ENCODE measurements around the gene TFAP2E.

The TFAP2E gene

DNA sequence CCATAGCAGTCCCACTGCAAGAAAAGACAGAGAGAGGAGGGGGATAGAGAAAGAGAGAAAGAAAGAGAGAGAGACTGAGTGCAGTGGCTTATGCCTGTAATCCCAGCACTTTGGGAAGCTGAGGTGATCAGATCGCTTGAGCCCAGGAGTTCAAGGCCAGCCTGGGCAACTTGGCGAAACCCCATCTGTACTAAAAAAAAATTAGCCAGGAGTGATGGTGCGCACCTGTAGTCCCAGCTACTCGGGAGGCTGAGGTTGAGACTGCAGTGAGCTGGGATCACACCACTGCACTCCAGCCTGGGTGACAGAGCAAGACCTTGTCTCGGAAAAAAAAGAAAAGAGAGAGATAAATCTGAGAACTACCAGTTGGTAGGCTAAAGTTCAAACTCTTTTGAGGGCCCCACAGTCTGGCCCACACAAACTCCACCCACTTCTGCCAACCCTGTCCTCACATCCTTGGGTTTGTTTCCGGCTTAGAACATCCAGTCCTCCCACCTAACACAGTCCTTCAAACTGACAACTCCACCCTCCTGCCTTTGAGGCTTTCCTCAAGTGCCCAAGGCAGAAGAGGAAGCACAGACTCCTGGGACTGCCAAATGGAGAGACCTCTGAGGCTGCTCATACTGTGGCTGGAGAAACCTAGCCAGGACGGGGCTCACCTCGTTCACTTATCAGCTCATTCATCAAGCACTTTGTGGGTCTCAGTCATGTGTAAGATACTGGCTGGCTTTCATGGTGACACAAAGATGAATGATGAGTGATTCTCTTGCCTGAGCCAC lies 20.1 kb downstream of the TFAP2E start:
- Histone ChIP-seq H3F3A (ENCODE audit: control insufficient read depth, insufficient read depth) (no peaks in the 10 kb centered on the region), H3K27me3 (ENCODE audit: control insufficient read depth, low read length) (no peaks in the 10 kb centered on the region), H3K79me2 (ENCODE audit: control insufficient read depth, low read length) (no peaks in the 10 kb centered on the region), H3K4me2 (ENCODE audit: low read length) (no peak overlapping the region), H3K4me1 (ENCODE audit: control insufficient read depth, low read length) (no peaks in the 10 kb centered on the region), H3K9me2 (replicated peaks; ENCODE audit: control insufficient read depth, low read length) (no peaks in the 10 kb centered on the region), H3K4me3 (ENCODE audit: low read length) (no peak overlapping the region), H3K9me3 (ENCODE audit: control insufficient read depth, insufficient read depth, low read length) (no peaks in the 10 kb centered on the region), H3K27ac (ENCODE audit: low read depth, low read length) (no peak overlapping the region), H4K20me1 (ENCODE audit: control insufficient read depth, insufficient read depth, low read depth, low read length) (no peaks in the 10 kb centered on the region), H3K36me3 (ENCODE audit: control insufficient read depth, low read length) (no peaks in the 10 kb centered on the region; the same call in 1 of the 2 replicates)
- TF ChIP-seq EZH2phosphoT487 (IDR thresholded peaks at IDR 0.05; ENCODE audit: borderline replicate concordance, low read length), result no peak
- TF ChIP-seq, protein P1, sequence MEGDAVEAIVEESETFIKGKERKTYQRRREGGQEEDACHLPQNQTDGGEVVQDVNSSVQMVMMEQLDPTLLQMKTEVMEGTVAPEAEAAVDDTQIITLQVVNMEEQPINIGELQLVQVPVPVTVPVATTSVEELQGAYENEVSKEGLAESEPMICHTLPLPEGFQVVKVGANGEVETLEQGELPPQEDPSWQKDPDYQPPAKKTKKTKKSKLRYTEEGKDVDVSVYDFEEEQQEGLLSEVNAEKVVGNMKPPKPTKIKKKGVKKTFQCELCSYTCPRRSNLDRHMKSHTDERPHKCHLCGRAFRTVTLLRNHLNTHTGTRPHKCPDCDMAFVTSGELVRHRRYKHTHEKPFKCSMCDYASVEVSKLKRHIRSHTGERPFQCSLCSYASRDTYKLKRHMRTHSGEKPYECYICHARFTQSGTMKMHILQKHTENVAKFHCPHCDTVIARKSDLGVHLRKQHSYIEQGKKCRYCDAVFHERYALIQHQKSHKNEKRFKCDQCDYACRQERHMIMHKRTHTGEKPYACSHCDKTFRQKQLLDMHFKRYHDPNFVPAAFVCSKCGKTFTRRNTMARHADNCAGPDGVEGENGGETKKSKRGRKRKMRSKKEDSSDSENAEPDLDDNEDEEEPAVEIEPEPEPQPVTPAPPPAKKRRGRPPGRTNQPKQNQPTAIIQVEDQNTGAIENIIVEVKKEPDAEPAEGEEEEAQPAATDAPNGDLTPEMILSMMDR (IDR thresholded peaks at IDR 0.05; ENCODE audit: low read depth, low read length, poor library complexity, severe bottlenecking), result no peak

GRCh38 chr1:35594005-35594760 lies 21.1 kb downstream of the TFAP2E start:
- no peak for TF ChIP-seq EZH2phosphoT487 (IDR thresholded peaks at IDR 0.05; ENCODE audit: borderline replicate concordance, low read length)
- TF ChIP-seq, protein P1 (IDR thresholded peaks at IDR 0.05; ENCODE audit: low read depth, low read length, poor library complexity, severe bottlenecking), result no peak

DNA sequence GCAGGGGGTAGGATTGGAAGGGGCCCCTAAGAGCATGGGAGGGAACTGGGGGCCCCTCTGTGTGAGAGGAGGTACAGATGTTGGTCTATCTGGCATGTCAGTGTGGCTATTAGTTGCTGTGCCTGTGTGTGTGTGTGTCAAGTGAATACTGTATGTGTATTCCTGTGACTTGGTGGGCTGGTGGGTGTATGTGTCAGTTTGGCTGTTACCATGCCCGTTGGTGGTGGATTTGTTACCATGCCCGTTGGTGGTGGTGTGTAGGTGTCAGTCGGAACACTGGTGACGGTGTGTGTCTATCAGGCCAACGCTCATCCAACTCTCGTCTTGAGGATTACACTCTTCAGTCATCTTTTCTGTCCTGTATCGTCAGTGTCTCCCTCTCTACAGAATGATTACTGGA lies 22.6 kb downstream of the TFAP2E start:
- no peak for TF ChIP-seq EZH2phosphoT487 (IDR thresholded peaks at IDR 0.05; ENCODE audit: borderline replicate concordance, low read length)
- TF ChIP-seq, protein P1 (IDR thresholded peaks at IDR 0.05; ENCODE audit: low read depth, low read length, poor library complexity, severe bottlenecking), result no peak
- Histone ChIP-seq H3K9me3 (ENCODE audit: control insufficient read depth, insufficient read depth, low read length) (no peaks in the 10 kb centered on the region), H3K4me3 (ENCODE audit: low read length) (no peak overlapping the region), H3F3A (ENCODE audit: control insufficient read depth, insufficient read depth) (no peaks in the 10 kb centered on the region), H3K4me2 (ENCODE audit: low read length) (no peak overlapping the region), H3K9me2 (replicated peaks; ENCODE audit: control insufficient read depth, low read length) (no peaks in the 10 kb centered on the region), H3K27me3 (ENCODE audit: control insufficient read depth, low read length) (no peaks in the 10 kb centered on the region), H3K4me1 (ENCODE audit: control insufficient read depth, low read length) (no peaks in the 10 kb centered on the region), H3K36me3 (ENCODE audit: control insufficient read depth, low read length) (no peaks in the 10 kb centered on the region; the same call in 1 of the 2 replicates), H3K79me2 (ENCODE audit: control insufficient read depth, low read length) (no peaks in the 10 kb centered on the region), H4K20me1 (ENCODE audit: control insufficient read depth, insufficient read depth, low read depth, low read length) (no peaks in the 10 kb centered on the region; the same call in 1 of the 2 replicates), H3K27ac (ENCODE audit: low read depth, low read length) (no peak overlapping the region)

More at GRCh38 chr1:35594005-35594760, 21.1 kb downstream of the TFAP2E start:
- Histone ChIP-seq H3K4me3 (ENCODE audit: low read length) (no peak overlapping the region), H3K9me3 (ENCODE audit: control insufficient read depth, insufficient read depth, low read length) (no peaks in the 10 kb centered on the region), H3K9me2 (replicated peaks; ENCODE audit: control insufficient read depth, low read length) (no peaks in the 10 kb centered on the region), H3K36me3 (ENCODE audit: control insufficient read depth, low read length) (no peaks in the 10 kb centered on the region; the same call in 1 of the 2 replicates), H3K27ac (ENCODE audit: low read depth, low read length) (no peak overlapping the region), H3F3A (ENCODE audit: control insufficient read depth, insufficient read depth) (no peaks in the 10 kb centered on the region), H3K79me2 (ENCODE audit: control insufficient read depth, low read length) (no peaks in the 10 kb centered on the region), H3K27me3 (ENCODE audit: control insufficient read depth, low read length) (no peaks in the 10 kb centered on the region), H3K4me2 (ENCODE audit: low read length) (no peak overlapping the region), H4K20me1 (ENCODE audit: control insufficient read depth, insufficient read depth, low read depth, low read length) (no peaks in the 10 kb centered on the region; the same call in 1 of the 2 replicates), H3K4me1 (ENCODE audit: control insufficient read depth, low read length) (no peaks in the 10 kb centered on the region)

Measured in DOHH2 (cell line).